Type B pancreatic cell (in vitro differentiated cells): ENCODE measurements around the gene PDLIM4. TPM values are rescaled to one million over a fixed set of nuclear protein-coding genes. Genes with fewer than 3 reads are reported as not detected.

ENCODE experiments used
- DNase-seq: peaks from one replicate; pipeline ENCODE4 v3.0.0; 2021; ENCODE audit warnings: mixed read lengths; ENCODE audit not compliant: unreplicated experiment; ENCODE audit errors: extremely low spot score
- H3K27ac Mint-ChIP-seq: 2 replicates; pipeline ENCODE4 v1.8.0; 2021; ENCODE audit warnings: mild to moderate bottlenecking, mixed read lengths
- H3K27me3 Mint-ChIP-seq: 2 replicates; pipeline ENCODE4 v1.8.0; 2021; ENCODE audit warnings: mixed read lengths
- H3K36me3 Mint-ChIP-seq: 2 replicates; pipeline ENCODE4 v1.8.0; 2021; ENCODE audit warnings: mixed read lengths
- H3K4me1 Mint-ChIP-seq: one replicate; pipeline ENCODE4 v1.8.0; 2021; ENCODE audit warnings: mixed read lengths; ENCODE audit not compliant: unreplicated experiment
- H3K4me3 Mint-ChIP-seq: 2 replicates; pipeline ENCODE4 v1.8.0; 2021; ENCODE audit warnings: mild to moderate bottlenecking, mixed read lengths
- H3K9me3 Mint-ChIP-seq: 2 replicates; pipeline ENCODE4 v1.8.0; 2021; ENCODE audit warnings: mixed read lengths
- total RNA-seq: library from RNA; stranded (reverse); gene quantifications from 2 replicates; pipeline ENCODE4 v1.2.1, GENCODE V29; 2021; ENCODE audit warnings: low replicate concordance
- TF ChIP-seq, protein P1 (sequence below): fragments of 200-600 bp; sonication (generic); conservative IDR thresholded peaks from 2 replicates; pipeline ENCODE4 v1.5.0; 2021; ENCODE audit warnings: antibody characterized with exemption, mild to moderate bottlenecking

Gene PDLIM4
- total RNA-seq, 1 donor from 2014 or later: 43.8 TPM

DNA sequence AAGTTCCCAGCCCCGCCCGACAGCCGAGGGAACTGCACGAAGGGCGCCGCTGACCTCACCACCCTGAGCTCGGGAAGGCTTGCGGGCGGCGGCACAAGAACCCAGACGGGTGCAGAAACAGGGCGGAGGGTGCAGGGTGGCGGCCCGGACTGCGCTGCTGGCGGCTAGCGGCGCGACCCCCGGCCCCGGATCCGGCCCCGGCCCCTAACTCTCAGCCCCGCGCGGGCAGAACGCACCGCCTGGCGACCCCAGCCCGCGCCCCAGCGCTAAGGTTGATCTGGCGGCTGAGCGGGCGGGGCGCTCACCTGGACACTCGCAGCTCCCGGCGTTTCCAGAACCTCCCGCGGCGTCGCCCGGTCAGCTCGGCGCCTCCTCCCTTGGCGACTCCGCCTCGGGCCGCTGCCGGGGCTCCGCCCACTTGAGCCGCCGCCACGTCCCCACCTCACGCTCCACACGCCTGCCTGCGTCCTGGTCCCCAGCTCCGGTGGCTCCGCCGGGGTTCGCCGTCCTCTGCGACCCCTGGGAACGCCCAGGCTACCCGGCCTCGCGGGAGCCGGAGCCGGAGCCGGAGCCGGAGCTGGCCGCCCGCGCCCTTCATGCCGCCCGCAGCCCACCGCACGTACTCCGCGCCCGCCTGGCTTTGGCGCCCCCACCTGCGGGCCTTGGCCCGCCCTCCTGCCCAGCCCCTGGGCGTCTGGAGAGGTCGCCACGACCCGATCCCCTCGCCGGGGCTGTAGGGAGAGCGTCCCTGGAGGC is 29.8 kb upstream of the PDLIM4 start, which contains the start of gene P4HA2:
Gene P4HA2, minus strand, starts transcription at position 369 of the 756 bp plus-strand sequence. CDS start 9,227 bp downstream, outside the sequence.
- Mint-ChIP-seq H3K4me3 (peak within 1 kb of the TSS; percentile 86), H3K36me3 (no peaks in the 10 kb centered on the region), H3K27me3 (peaks cover 11% of the 10 kb centered on the region), H3K27ac (peak within 1 kb of the TSS; percentile 18), H3K9me3 (peaks cover 4% of the 10 kb centered on the region), H3K4me1 (peaks cover 23% of the 10 kb centered on the region)
- TF ChIP-seq, protein P1, sequence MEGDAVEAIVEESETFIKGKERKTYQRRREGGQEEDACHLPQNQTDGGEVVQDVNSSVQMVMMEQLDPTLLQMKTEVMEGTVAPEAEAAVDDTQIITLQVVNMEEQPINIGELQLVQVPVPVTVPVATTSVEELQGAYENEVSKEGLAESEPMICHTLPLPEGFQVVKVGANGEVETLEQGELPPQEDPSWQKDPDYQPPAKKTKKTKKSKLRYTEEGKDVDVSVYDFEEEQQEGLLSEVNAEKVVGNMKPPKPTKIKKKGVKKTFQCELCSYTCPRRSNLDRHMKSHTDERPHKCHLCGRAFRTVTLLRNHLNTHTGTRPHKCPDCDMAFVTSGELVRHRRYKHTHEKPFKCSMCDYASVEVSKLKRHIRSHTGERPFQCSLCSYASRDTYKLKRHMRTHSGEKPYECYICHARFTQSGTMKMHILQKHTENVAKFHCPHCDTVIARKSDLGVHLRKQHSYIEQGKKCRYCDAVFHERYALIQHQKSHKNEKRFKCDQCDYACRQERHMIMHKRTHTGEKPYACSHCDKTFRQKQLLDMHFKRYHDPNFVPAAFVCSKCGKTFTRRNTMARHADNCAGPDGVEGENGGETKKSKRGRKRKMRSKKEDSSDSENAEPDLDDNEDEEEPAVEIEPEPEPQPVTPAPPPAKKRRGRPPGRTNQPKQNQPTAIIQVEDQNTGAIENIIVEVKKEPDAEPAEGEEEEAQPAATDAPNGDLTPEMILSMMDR: peak; percentile 43
- peak; percentile 84 for DNase-seq

DNA sequence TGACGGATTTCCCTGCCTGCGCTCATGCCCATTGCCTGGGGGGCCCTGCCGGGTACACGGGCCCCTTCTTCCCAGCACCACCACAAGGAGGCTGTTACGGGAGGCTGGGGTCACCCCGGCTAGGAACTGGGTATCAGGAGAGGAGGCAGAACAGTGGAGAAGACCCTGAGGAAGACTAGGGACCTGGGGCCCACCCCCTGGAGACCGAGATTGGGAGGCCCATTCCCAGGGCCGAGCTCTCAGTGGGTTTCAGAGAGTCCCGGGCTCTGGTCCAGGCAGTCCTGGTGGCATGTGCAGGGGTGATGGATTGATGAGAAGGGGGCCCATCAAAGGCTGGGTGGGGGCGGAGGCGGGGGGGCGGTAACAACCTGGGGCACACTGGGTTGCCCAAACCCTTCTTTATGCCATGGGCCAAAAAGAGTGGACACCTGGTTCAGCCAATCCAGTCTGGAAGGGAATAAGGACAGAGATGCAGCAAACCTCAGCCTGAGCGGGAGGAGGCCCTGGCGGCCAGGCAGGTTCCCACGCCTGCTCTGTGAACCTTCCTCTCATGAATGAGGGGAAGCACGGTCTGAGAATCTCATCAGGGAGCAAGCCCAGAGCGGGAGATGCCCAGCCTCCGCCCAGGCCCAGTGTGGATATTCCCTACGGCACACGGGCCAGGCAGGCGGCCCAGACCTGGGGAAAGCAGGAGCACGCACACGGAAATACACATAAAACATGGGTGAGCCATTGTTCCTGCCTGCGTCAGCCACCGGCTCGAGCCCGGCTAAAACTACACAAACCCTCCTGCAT is 29.1 kb upstream of the PDLIM4 start:
- Mint-ChIP-seq H3K9me3 (peaks cover 4% of the 10 kb centered on the region), H3K4me1 (peaks cover 23% of the 10 kb centered on the region), H3K4me3 (peak overlapping the region; percentile 86), H3K27ac (peak overlapping the region; percentile 84), H3K27me3 (peaks cover 12% of the 10 kb centered on the region), H3K36me3 (no peaks in the 10 kb centered on the region)
- DNase-seq: no peak
- TF ChIP-seq, protein P1: peak; percentile 34

DNA sequence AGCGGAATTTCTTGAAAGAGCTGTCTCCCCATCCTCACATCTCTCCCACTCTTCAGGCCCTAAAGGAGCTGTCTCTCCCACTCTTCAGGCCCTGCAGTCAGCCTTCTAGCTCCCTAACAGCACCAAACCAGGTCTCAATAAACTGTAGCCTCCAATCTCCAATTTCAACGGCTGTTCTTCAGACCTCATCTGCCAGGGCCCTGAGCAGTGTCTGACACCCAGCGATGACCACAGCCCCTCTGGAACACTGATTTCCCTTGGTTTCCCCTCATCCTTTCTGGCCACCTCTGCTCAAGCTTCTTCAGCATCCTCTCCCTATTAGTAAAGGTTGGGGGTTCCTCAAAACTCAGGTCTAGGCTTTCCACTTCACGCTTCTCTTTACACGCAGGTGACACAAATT is 28.3 kb upstream of the PDLIM4 start:
- no peak for DNase-seq
- Mint-ChIP-seq H3K4me1 (peaks cover 23% of the 10 kb centered on the region), H3K36me3 (no peaks in the 10 kb centered on the region), H3K4me3 (peak overlapping the region; percentile 86), H3K27me3 (peaks cover 12% of the 10 kb centered on the region), H3K27ac (peak overlapping the region; percentile 84), H3K9me3 (peaks cover 4% of the 10 kb centered on the region)
- TF ChIP-seq, protein P1: no peak

DNA sequence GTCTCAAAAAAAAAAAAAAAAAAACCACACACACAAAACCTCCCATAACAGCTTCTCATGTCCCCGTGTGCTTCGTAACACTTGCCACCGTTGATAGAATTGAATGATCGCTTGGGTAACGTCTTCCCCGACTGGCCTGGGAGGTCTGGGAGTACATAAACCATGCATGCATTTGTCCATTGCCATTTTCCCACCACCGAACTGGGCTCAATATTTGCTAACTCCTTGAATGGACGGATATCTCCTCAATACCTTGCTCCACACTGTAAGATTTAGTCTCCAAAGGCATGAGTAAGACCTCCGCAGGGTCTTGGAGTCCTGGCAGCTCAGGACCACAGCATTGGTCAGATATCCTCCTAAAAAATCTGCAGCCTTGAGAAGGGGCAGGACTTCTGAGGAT is 26.6 kb upstream of the PDLIM4 start:
- Mint-ChIP-seq H3K27ac (no peak overlapping the region), H3K27me3 (peaks cover 12% of the 10 kb centered on the region), H3K36me3 (no peaks in the 10 kb centered on the region), H3K9me3 (peaks cover 4% of the 10 kb centered on the region), H3K4me1 (peaks cover 9% of the 10 kb centered on the region), H3K4me3 (peak overlapping the region; percentile 13)
- TF ChIP-seq, protein P1: no peak
- DNase-seq: no peak

DNA sequence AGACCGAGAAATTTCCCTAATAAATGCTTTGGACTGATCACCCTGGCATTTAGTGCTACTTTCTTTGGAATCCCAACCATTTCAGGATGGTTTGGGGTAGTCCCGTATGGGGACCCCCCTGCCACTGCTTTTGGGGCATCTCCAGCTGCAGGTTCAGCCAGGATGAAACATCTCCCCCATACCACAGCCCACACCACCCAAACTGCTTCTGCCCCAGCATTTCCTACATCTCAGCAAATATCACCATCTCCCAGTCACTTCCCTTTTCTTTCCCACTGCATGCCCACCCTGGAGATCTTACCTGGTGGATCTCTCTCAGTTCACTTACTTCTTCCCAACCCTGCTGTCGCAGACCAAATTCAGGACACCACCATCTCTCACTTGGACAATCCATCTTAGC is 25.0 kb upstream of the PDLIM4 start:
- Mint-ChIP-seq H3K4me1 (no peaks in the 10 kb centered on the region), H3K4me3 (no peak overlapping the region), H3K36me3 (no peaks in the 10 kb centered on the region), H3K27ac (no peak overlapping the region), H3K27me3 (peaks cover 12% of the 10 kb centered on the region), H3K9me3 (peaks cover 4% of the 10 kb centered on the region)
- DNase-seq: no peak
- TF ChIP-seq, protein P1: no peak
